ENCODE data around the gene IFITM1. TPM values are rescaled to one million over a fixed set of nuclear protein-coding genes. Genes with fewer than 3 reads are reported as not detected.
A peak's percentile ranks its signal among the peaks of the same experiment; 100 is the strongest.
"Not testable (repeated sequence)": the region's sequence is repeated elsewhere in the genome, so short reads cannot be mapped to it uniquely, and the experiment has no call there.

The IFITM1 gene
- polyA plus RNA-seq, 1 donor (not counting 4 experiments of a cell fraction or from before 2014, with no cell fraction given): 333 TPM

DNA sequence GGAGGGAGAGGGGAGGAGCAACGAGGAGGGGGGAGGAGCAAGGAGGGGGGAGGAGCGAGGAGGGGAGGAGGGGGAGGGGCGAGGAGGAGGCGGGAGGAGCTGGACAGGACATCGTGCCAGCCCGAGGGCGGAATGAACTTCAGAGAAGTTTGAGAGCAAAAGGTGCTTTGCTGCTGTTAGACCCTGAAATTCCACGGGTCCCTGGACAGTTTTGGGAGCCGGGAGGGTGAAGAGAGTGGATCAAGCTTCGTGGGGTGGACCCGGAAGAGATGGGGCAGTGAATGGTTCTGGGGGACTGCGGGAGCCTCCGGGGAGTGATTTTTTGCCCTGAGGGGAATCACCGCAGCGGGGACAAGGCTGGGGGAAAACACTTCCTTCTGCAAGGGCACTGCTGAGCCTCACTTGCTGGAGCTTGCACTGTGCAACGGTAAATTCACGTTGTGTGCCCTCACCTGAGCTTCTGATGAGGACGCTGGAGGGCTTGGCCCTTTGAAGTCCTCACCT, 46.3 kb upstream of the IFITM1 start:
- no peak overlapping the region for H3K27ac ChIP-seq (ENCODE audit: control insufficient read depth, insufficient read depth, low read length)
- no peaks in the 10 kb centered on the region for H3K9me3 ChIP-seq (ENCODE audit: control insufficient read depth, low read depth, low read length)
- H3K4me3 ChIP-seq (ENCODE audit: control insufficient read depth in 2 of 3, extremely low read depth in 1 of 3, insufficient read depth in 2 of 3, low read depth in 1 of 3, low read length in 3 of 3): peak overlapping the region; percentile 21 to 47 (median 34)
- peak overlapping the region; percentile 61 for H3K4me2 ChIP-seq (ENCODE audit: control insufficient read depth, extremely low read depth, insufficient read depth, low read depth, low read length)
- H3K79me2 ChIP-seq (ENCODE audit: control insufficient read depth, insufficient read depth, low read length): no peaks in the 10 kb centered on the region
- H3K9me1 ChIP-seq (ENCODE audit: control insufficient read depth, extremely low read depth, insufficient read depth, low read length): no peaks in the 10 kb centered on the region
- dilution Hi-C loops (cut with MboI; ENCODE audit: extremely low pct_ligation_motif_present, low sequenced_read_pairs): no loop called here
- no peaks in the 10 kb centered on the region for H3K36me3 ChIP-seq (ENCODE audit: control insufficient read depth in 2 of 2, extremely low read depth in 1 of 2, insufficient read depth in 2 of 2, low read length in 2 of 2)
- H4K20me1 ChIP-seq (ENCODE audit: control insufficient read depth, extremely low read depth, insufficient read depth, low read length): no peaks in the 10 kb centered on the region
- no peak overlapping the region for H3K9ac ChIP-seq (ENCODE audit: control insufficient read depth, extremely low read depth, insufficient read depth, low read length)
- peaks cover 2% of the 10 kb centered on the region for H3K27me3 ChIP-seq (ENCODE audit: control insufficient read depth, extremely low read depth, insufficient read depth, low read length)
- no peak for DNase-seq (ENCODE audit: low read depth, low spot score)
- H3K4me1 ChIP-seq (ENCODE audit: control insufficient read depth, extremely low read depth, insufficient read depth, low read length): peaks cover 7% of the 10 kb centered on the region
- FAIRE-seq: no peak
- TF ChIP-seq EZH2 (IDR thresholded peaks at IDR 0.05; ENCODE audit: low read length): no peak
- TF ChIP-seq, protein P1, sequence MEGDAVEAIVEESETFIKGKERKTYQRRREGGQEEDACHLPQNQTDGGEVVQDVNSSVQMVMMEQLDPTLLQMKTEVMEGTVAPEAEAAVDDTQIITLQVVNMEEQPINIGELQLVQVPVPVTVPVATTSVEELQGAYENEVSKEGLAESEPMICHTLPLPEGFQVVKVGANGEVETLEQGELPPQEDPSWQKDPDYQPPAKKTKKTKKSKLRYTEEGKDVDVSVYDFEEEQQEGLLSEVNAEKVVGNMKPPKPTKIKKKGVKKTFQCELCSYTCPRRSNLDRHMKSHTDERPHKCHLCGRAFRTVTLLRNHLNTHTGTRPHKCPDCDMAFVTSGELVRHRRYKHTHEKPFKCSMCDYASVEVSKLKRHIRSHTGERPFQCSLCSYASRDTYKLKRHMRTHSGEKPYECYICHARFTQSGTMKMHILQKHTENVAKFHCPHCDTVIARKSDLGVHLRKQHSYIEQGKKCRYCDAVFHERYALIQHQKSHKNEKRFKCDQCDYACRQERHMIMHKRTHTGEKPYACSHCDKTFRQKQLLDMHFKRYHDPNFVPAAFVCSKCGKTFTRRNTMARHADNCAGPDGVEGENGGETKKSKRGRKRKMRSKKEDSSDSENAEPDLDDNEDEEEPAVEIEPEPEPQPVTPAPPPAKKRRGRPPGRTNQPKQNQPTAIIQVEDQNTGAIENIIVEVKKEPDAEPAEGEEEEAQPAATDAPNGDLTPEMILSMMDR (optimal IDR thresholded peaks at IDR 0.05 in 1 of 3, IDR thresholded peaks at IDR 0.05 in 1 of 3, conservative IDR thresholded peaks at IDR 0.05 in 1 of 3; ENCODE audit: extremely low read depth in 1 of 3, insufficient read depth in 2 of 3, low read length in 3 of 3): no peak
- H2AFZ ChIP-seq (ENCODE audit: control insufficient read depth, low read length): peak overlapping the region; percentile 74

DNA sequence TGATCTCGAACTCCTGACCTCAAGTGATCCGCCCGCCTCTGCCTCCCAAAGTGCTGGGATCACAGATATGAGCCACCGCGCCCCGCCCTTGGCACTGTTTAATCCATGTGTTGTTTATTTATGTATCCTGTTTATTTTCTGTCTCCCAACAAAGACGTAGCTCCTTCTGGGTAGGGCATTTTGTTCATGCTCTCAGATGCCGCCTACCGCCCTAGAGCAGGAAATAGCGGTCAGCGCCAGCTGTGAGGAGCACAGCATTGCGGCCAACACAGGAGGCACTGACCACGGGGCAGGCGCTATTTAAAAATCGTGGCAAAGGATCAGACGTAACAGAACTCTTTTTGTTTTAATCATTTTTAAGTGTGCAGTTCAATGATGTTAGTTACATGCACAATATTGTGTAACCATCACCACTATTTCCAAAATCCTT, 45.1 kb upstream of the IFITM1 start:
- H3K9me1 ChIP-seq (ENCODE audit: control insufficient read depth, extremely low read depth, insufficient read depth, low read length); H3K9ac ChIP-seq (ENCODE audit: control insufficient read depth, extremely low read depth, insufficient read depth, low read length); dilution Hi-C loops (cut with MboI; ENCODE audit: extremely low pct_ligation_motif_present, low sequenced_read_pairs); H3K27ac ChIP-seq (ENCODE audit: control insufficient read depth, insufficient read depth, low read length); H2AFZ ChIP-seq (ENCODE audit: control insufficient read depth, low read length); H3K4me1 ChIP-seq (ENCODE audit: control insufficient read depth, extremely low read depth, insufficient read depth, low read length); H3K27me3 ChIP-seq (ENCODE audit: control insufficient read depth, extremely low read depth, insufficient read depth, low read length); DNase-seq (ENCODE audit: low read depth, low spot score); H3K36me3 ChIP-seq (ENCODE audit: control insufficient read depth in 2 of 2, extremely low read depth in 1 of 2, insufficient read depth in 2 of 2, low read length in 2 of 2); H3K79me2 ChIP-seq (ENCODE audit: control insufficient read depth, insufficient read depth, low read length); H3K4me3 ChIP-seq (ENCODE audit: control insufficient read depth in 2 of 3, extremely low read depth in 1 of 3, insufficient read depth in 2 of 3, low read depth in 1 of 3, low read length in 3 of 3); H3K9me3 ChIP-seq (ENCODE audit: control insufficient read depth, low read depth, low read length); FAIRE-seq; H4K20me1 ChIP-seq (ENCODE audit: control insufficient read depth, extremely low read depth, insufficient read depth, low read length): not testable (repeated sequence)
- peak overlapping the region; percentile 54 for H3K4me2 ChIP-seq (ENCODE audit: control insufficient read depth, extremely low read depth, insufficient read depth, low read depth, low read length)

Data from keratinocyte (primary cell).